Ascending aorta (tissue), 2 donors: ENCODE measurements around the gene NAA60. TPM values are rescaled to one million over a fixed set of nuclear protein-coding genes. Genes with fewer than 3 reads are reported as not detected.
"Not testable (repeated sequence)": the region's sequence is repeated elsewhere in the genome, so short reads cannot be mapped to it uniquely, and the experiment has no call there.

ENCODE experiments used
- DNase-seq, 2 donors: peaks; one replicate each; pipeline ENCODE4 v3.0.0-alpha.2; 2019; ENCODE audit warnings: low spot score in 2 of 2
- H3K27ac ChIP-seq, 2 donors: fragments of 200-600 bp; sonication (generic); one replicate each; pipeline ENCODE4 v1.5.1; 2016 to 2017; ENCODE audit warnings: mild to moderate bottlenecking in 1 of 2
- H3K27me3 ChIP-seq: fragments of 200-600 bp; sonication (generic); one replicate; pipeline ENCODE4 v1.5.1; 2017
- H3K36me3 ChIP-seq, 2 donors: fragments of 200-600 bp; sonication (generic); one replicate each; pipeline ENCODE4 v1.5.1; 2016
- H3K4me1 ChIP-seq, 2 donors: fragments of 200-600 bp; sonication (generic); one replicate each; pipeline ENCODE4 v1.5.1; 2016 to 2017; ENCODE audit warnings: mild to moderate bottlenecking in 1 of 2
- H3K4me3 ChIP-seq, 2 donors: fragments of 200-600 bp; sonication (generic); one replicate each; pipeline ENCODE4 v1.5.1; 2016 to 2017; ENCODE audit warnings: mild to moderate bottlenecking in 1 of 2
- H3K9me3 ChIP-seq, 2 donors: fragments of 200-600 bp; sonication (generic); one replicate each; pipeline ENCODE4 v1.5.1; 2016
- CTCF ChIP-seq, 3 experiments: fragments of 200-600 bp in 2 of 3; fragments of 450-650 bp in 1 of 3; sonication (generic) in 2 of 3; IDR thresholded peaks; one replicate each; pipeline ENCODE4 v1.5.1; 2016 to 2019; ENCODE audit warnings: antibody characterized with exemption in 3 of 3, mild to moderate bottlenecking in 1 of 3, moderate library complexity in 1 of 3
- intact Hi-C: fragments of 100-400 bp; cut with DNase I; formaldehyde crosslinking; loops from one replicate; pipeline ENCODE4 v1.15.1; 2023
- total RNA-seq: library from RNA; depleted of rRNA; stranded (reverse); fragments of >200 nt; gene quantifications from one replicate; pipeline ENCODE4 v1.1.0, GENCODE V29; 2016

NAA60 gene
- total RNA-seq, 1 donor from 2014 or later: 74.6 TPM

GRCh38 chr16:3527216-3527829 is 83.8 kb downstream of the NAA60 start:
- not testable (repeated sequence) for H3K4me3 ChIP-seq, H3K4me1 ChIP-seq, H3K27ac ChIP-seq, H3K27me3 ChIP-seq, H3K9me3 ChIP-seq
- H3K36me3 ChIP-seq: peaks cover 35 to 45% of the 10 kb centered on the region in 2 donors
- peak; percentile 54 to 83 (median 69) for TF ChIP-seq CTCF (IDR thresholded peaks at IDR 0.05)
- intact Hi-C loops: loop anchor here (1.0 to 2.0 kb wide), 2 partner anchors 84 to 353 kb away; partner anchors contain the start of genes CREBBP and SLX4
- peak; percentile 36 to 91 for DNase-seq

- no peaks in the 10 kb centered on the region for H3K27me3 ChIP-seq
- DNase-seq: no peak
- intact Hi-C loops: no loop called here
- H3K36me3 ChIP-seq: peaks cover 40 to 50% of the 10 kb centered on the region in 2 donors
- H3K4me1 ChIP-seq: no peaks in the 10 kb centered on the region
- H3K27ac ChIP-seq: no peak overlapping the region
- H3K4me3 ChIP-seq: no peak overlapping the region
- no peaks in the 10 kb centered on the region for H3K9me3 ChIP-seq
- no peak for TF ChIP-seq CTCF (IDR thresholded peaks at IDR 0.05)
These were observed 84.9 kb downstream of the NAA60 start for GRCh38 chr16:3528406-3528805.

GRCh38 chr16:3529175-3529574 is 85.7 kb downstream of the NAA60 start:
- no peak for TF ChIP-seq CTCF (IDR thresholded peaks at IDR 0.05)
- no peak for DNase-seq
- no peak overlapping the region for H3K4me3 ChIP-seq
- no peak overlapping the region for H3K27ac ChIP-seq
- H3K27me3 ChIP-seq: no peaks in the 10 kb centered on the region
- H3K9me3 ChIP-seq: no peaks in the 10 kb centered on the region
- intact Hi-C loops: no loop called here
- no peaks in the 10 kb centered on the region for H3K4me1 ChIP-seq
- peaks cover 39 to 49% of the 10 kb centered on the region in 2 donors for H3K36me3 ChIP-seq

- no peak for DNase-seq
- Histone ChIP-seq H3K4me1 (peaks cover 0 to 2% of the 10 kb centered on the region in 2 donors), H3K27ac (no peak overlapping the region), H3K27me3 (no peaks in the 10 kb centered on the region), H3K36me3 (peaks cover 30 to 45% of the 10 kb centered on the region in 2 donors), H3K4me3 (no peak overlapping the region), H3K9me3 (no peaks in the 10 kb centered on the region)
- no peak for TF ChIP-seq CTCF (IDR thresholded peaks at IDR 0.05)
- intact Hi-C loops: no loop called here
These were observed 87.0 kb downstream of the NAA60 start for GRCh38 chr16:3530371-3530914.

- Histone ChIP-seq H3K4me3 (no peak overlapping the region), H3K9me3 (no peaks in the 10 kb centered on the region), H3K27me3 (no peaks in the 10 kb centered on the region), H3K36me3 (peaks cover 27 to 38% of the 10 kb centered on the region in 2 donors), H3K4me1 (peaks cover 0 to 16% of the 10 kb centered on the region in 2 donors), H3K27ac (no peak overlapping the region)
- intact Hi-C loops: no loop called here
- no peak for TF ChIP-seq CTCF (IDR thresholded peaks at IDR 0.05)
- DNase-seq: no peak
These were observed 89.3 kb downstream of the NAA60 start for GRCh38 chr16:3532741-3533140.
